ENCODE data around the gene CACNA2D2.

The CACNA2D2 gene

DNA sequence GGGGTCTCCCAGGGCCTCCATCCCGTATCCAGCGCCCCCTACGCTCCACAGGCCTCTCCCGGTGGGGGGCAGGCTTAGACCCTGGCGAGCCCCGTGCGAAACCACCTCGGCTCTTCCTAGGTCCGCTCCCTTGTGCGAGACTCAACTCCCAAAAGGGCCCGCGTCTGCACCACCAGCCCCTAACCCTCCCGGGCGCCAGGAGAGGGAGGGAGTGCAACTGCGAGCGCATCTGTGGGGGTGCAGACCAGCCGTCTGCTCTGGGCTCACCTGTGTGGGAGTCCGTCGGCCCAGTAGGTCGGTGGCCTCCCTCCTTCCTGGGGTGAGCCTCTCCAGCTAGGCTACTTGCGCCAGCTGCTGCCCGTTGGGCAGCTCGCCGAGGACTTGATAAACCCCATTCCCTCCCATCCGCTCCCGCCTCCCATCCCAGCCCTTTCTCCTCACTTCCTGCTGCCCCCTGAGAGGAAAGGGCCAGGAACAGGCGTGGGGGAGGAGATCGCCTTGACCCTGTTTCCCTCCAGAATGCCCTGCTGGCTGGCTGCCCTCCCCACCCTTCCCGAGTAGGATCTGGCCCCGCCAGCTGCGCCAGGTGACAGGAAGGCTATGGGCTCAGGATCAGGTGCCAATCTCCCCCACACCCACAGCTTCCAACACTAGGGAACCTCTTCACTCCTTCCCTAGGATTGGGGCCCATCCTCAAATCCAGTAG lies 180.9 kb downstream of the CACNA2D2 start, which contains the start of gene HYAL2:
Gene HYAL2 (minus strand): TSS at position 360 of the 706 bp plus-strand sequence. CDS start 2,256 bp downstream, outside the sequence.
- DNase-seq: no peak

DNA sequence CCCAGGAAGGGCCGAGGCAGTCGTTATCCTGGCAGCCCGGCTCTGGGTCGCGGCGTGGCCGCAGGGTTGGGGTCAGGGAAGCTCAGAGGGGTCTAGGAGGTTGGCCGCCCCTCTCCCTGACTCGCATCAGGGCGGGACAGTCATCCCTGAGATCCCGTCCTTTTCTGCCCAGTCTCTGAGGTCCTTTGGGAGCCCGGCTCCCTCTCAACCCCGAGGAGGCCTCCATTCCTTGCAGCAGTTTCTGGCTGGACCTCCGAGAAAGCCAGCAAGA lies 181.4 kb downstream of the CACNA2D2 start:
- no peak for DNase-seq

DNA sequence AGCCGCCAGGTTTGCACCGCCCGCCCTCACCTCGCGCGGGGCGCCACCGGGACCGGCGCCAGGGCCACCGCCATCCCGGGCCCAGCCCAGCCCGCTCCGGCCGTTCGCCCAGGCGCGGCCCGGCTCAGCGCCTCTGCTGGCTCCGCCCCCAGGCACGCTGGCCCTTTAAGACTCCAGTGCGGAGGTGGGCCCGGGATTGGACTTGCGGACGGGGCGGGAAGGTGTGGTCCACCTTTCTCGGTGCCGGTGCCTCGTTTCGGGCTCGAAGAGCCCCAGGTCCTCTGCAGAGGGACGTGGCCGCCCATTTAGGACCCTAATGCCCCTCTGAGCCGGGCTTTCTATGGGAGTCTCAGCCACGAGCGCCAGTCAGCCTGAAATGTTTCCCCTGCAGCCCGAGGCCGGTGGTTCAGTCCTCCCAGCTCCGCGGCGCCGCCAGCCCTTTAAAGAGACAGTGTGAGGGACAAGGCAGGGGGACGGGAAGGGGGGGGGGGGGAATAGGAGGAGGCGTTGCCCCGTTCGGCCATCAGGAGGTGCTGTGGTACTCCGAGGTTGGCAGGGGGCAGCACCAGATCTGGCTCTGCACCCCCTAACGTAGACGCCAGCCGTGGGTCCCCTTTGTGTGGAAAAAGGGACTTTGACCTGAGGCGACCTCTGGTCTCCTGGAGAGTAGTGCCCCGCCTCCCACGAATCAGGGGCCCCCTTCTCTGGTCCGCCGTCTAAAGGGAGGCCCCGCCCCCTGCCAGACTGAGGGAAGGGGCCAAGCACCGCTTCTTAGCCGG lies 181.9 kb downstream of the CACNA2D2 start:
- DNase-seq: peak; percentile 94

DNA sequence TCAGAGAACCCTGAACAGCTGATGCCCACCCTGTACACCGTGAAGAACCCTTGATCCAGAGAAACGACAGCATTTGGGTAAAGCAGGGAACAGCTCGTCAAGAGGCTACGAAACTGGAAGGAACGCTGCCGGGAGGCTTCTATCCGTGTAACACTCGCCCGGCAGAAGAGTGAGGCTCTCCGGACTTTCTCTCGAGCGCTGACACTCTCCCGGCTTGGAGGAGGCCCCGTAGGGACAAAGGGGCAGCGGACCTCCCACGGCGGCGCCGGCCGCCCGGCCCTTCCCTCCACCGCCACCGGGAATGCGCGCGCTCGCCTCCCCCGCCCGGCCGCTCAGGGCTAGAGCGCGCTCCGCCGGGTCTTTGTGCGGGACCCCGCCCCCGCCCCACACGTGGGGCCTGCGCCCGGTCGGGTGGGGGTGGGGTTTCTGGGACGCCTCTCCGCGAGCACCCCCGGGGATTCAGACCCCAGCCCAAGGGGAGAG lies 182.5 kb downstream of the CACNA2D2 start:
- DNase-seq: peak; percentile 88

DNA sequence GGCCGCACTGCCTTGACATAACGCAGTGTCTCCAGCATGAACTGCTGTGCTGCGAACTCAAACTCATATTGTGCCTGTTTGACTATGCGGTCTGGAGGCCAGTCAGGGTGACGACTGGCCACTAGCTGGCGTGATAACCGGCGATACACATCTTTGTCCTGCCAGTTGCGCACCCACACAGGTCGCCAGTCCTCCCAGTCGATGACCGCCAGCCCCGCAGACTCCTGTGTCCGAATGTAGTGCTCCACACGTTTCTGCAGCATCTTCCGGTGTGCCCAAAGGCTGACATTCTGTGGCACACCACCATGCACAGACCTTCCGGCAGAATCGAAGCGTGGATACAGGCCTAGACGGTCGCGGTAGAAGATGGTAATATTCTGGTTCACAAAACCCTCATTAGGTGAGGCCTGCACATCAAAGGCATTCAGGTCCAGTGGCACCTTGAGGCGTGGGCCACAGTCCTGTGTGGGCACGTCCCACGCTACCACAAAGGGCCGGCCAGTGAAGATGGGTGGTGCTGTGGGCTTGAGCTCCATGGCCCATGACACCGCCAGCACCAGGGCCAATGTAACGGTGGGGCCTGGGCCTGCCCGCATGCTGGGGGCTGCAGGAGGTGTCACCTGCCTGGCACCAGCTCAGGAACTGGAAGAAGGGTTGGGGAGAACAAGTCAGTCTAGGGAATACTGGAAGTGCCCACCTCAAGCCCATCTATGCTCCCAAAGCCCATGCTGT lies 183.4 kb downstream of the CACNA2D2 start:
- DNase-seq: no peak

DNA sequence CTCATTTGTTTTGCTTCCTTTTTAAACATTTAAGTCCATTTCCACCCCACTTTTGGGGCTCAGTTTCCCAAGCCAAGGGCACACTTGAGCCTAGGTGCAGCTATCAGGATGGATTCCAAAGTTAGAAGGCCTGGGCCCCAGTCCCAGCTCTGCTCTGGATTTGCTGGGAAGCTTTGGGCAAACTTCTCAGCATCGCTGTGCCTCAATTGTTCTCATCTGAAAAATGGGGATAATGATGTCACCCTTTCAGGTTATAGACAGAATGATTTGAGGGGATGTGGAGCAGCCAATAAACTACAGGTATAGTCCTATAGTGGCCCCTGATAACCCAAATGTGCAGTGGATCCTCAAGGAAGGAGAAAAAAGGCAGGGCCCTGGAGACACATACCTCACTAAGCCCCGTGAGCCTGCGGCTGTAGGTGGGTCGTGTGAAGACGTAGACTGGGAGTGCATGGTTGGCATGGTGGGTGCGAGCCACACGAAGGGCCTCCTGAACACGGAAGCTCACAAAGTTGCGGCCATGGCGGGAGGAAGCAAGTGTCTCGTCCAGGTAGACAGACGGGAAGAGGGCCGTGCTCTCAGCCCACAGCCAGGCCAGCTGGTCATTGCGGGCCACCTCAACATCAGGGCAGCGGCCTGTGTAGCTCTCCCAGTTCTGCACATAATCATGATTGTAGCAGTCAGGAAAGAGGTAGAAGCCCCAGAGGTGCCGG lies 184.1 kb downstream of the CACNA2D2 start:
- DNase-seq: no peak

DNA sequence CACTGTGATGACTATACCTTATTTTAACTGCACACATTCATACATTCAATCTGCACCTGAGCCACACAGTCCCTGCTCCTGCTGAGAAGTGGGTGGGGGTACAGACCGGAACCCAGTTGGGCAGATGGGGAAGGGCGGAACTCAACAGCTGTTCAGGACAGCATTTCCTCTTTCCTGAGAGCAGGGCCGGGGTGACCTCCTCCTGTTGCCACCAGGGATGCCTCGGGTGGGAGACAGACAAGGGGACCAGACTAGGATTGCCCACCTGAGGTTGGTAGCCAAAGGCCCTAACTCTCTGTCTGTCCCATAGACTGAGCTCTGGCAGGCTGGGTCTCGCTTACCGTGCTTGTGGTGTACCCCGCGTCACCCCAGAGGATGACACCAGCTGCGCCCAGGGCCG lies 184.8 kb downstream of the CACNA2D2 start:
- DNase-seq: no peak

DNA sequence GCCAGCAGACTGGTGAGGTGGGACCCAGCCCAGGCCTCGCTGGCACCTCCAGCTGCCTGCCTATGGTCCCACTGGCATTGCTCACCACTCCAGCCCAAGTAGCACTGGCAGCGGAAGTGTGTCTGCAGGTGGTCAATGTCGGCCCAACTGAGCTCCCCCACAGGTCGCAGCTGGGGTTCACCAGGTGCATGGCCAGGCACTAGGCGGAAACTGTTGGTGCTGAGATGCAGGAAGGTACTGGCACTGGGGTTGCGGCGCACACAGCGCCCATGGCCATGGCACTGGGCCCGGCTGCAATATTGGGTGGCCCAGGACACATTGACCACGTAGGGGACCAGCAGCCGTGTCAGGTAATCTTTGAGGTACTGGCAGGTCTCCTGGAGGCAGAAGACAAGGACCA lies 185.3 kb downstream of the CACNA2D2 start:
- no peak for DNase-seq

DNA sequence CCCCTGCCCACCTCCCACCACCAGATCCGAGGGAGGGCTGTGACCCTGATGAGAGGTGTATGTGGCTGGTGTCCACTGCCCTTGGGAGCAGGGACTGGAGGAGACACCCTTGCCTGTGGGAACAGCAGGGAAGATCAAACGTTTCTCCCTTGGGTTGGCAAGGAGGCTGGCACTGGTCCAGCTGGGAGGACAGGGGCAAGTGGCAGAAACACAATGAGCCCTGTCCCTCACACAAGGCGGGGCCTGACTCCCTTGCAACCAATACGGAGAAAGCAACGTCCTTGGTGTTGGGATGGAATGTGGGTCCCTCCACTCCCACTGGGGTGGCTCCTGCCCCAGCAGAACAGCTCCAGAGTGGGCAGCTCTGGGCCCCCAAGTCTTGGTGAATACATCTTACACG lies 186.1 kb downstream of the CACNA2D2 start:
- DNase-seq: no peak

DNA sequence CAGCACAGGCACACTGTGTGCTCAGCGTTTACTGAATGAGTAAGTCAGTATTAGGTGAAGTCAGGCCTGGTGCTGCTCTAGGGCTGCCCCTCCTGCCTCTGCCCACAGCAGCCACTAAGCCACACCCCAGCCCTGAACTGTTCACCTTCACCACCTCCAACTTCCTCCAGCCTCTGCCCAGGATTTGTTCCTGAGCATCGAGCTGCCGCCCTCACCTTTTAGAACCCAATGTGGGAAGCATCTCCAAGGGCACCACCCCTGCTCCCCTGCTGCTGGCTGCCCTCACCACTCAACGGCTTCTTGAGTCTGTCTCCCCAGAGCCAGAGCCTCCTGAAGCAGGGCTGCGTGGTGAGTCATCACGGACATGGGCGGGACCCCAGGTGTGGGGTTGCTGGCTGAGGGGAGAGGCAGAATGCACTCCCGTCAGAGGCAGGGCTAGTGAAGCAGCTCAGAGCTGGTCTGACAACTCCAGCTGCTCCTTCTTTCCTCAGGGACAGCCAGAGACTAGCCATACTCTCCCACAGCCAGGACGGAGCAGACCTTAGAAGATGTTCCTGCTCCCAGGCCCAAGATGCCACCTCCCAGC lies 186.7 kb downstream of the CACNA2D2 start:
- peak; percentile 91 for DNase-seq

DNA sequence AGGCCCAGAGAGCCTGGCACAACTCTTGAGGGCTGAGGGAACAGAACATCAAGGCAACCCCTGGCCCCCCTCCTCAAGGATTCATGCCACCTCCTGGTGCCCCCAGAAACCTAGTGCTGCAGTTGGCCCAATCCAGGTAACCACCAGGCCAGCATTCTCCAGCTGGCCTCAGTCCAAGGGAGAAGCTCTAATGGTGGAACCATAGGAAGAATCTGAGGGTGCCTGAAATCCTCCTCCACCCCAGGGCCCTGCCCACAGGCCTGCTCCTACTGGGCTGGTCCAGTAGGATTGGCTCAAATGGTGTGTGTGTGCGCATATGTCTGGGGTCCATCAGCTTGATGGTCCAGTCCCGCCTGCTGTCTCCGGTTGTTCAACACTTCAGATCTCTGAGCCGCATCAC lies 188.6 kb downstream of the CACNA2D2 start:
- no peak for DNase-seq

DNA sequence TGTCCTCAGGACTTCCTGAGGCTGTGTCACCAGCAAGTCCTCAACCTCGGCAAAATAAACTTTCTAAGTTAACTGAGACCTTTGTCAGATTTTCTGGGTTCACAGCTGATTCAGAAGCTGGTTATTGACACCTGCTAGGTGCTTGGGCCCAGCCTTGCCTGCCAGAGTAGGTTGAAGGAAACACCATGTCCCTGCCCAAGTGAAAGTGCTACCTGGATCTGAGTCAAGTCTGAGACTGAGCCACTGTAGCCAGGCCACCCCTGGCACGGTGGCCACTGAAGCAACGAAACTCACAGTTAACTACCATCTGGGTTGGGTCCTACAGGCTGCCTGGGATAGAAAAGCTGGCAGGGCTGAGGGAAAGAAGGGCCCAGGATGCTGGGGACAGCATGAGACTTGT lies 189.1 kb downstream of the CACNA2D2 start:
- DNase-seq: no peak

Data from activated effector memory CD4-positive, alpha-beta T cell treated with anti-CD3 and anti-CD28 coated beads, Interleukin-2, amount 50 U/mL, for 16 hours (primary cell).